ENCODE data around the gene MAPRE3. TPM values are rescaled to one million over a fixed set of nuclear protein-coding genes. Genes with fewer than 3 reads are reported as not detected.

Gene MAPRE3
- total RNA-seq, 1 experiment from 2014 or later: 9.7 TPM

DNA sequence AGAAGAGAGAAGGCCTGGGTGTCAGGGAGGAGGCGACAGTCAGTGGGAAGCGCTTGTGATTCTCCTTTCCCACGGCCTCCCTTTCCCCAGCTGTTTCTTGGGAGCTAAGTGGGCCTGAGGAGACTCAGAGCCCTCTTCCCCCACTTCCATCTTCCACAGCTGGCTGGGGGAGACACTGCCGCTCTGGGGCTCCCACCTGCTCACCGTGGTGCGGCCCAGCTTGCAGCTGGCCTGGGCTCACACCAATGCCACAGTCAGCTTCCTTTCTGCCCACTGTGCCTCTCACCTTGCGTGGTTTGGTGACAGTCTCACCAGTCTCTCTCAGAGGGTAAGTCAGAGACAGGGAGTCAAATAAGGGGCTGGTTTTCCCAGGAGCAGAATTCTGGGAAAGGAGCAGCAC, 69.4 kb downstream of the MAPRE3 start:
- DNase-seq (ENCODE audit: low spot score): no peak

DNA sequence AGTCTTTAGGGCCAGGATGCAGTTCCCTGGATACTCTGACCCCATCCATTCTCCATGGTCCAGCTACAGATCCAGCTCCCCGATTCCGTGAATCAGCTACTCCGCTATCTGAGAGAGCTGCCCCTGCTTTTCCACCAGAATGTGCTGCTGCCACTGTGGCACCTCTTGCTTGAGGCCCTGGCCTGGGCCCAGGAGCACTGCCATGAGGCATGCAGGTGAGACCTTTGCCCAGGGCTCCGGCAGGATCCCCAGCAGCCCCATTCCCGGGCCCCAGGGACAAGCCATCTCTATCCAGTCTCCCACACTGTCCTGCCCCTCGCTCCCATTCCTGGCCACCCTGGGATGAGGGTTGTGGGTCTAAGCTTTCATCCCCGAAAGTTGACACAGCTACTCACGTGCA, 69.8 kb downstream of the MAPRE3 start:
- no peak for DNase-seq (ENCODE audit: low spot score)

DNA sequence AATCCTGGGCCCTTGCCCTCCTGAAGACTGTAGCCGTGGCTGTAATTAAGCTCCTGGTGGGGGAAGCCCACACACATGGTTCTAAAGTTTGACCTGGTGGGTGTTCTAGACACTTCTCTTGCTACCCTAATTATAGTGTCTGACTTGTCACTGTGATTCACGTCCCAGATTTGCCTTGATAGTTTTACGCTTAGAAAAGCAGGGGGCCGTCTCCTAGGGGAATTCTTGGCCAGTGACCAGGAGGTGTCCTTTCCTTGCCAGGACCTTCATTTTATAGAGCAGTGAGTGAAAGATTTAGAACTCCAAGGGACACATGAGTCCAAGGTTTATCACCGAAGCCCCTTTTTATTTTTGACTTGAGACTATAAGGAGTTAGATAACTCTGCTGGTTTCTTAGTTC, 71.3 kb downstream of the MAPRE3 start:
- DNase-seq (ENCODE audit: low spot score): no peak

DNA sequence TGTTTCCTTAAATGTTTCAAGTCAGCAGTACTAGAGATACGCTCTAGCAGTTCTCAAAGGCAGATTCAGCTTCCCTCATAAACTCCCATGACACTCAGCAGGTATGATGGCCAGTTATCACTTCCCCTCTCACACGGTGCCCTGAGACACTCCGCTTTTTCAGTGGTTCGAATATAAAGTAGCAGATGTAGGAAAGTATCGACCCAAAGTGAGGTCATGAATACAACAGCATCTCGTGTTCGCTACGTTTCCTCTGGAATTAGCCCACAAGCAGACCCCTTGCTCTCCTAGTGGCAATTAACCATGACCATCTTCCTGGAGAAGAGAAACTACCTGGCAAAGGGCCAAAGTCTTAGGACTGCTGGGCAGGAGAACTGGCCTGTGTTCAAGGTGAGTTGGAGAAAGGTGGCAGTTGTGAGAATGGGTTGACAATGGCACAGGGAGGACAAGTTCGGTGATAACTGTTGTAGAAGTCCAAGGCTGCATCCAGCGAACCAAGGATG, 71.8 kb downstream of the MAPRE3 start:
- DNase-seq (ENCODE audit: low spot score): no peak

DNA sequence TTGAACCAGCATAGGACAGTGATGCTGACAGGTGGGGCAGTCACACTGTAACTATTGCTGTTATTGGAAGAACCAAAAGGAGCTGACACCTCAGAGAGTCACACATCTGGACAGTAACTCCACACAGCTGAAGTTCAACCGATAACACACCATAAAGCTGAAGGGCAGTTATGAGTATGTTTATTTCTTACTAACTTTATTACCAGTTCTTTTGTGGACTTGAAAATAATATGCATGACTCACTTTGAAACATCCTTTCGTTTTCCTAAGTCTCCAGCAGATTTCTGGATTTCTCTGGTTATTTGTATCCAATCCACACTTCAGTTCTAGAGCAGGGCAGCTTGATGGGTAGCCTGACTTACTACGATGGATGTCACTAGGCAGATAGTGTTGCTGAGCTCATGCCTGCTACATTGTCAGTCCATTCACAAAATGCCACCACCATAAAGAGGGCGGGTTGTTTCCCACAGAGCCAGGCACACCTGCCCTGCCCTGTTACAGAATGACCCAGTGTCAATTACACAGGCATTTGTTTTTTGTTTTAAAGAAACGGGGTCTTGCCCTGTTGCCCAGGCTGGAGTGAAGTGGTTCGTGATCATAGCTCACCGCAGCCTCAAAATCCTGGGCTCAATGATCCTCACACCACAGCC, 72.7 kb downstream of the MAPRE3 start:
- peak; percentile 18 for DNase-seq (ENCODE audit: low spot score)

DNA sequence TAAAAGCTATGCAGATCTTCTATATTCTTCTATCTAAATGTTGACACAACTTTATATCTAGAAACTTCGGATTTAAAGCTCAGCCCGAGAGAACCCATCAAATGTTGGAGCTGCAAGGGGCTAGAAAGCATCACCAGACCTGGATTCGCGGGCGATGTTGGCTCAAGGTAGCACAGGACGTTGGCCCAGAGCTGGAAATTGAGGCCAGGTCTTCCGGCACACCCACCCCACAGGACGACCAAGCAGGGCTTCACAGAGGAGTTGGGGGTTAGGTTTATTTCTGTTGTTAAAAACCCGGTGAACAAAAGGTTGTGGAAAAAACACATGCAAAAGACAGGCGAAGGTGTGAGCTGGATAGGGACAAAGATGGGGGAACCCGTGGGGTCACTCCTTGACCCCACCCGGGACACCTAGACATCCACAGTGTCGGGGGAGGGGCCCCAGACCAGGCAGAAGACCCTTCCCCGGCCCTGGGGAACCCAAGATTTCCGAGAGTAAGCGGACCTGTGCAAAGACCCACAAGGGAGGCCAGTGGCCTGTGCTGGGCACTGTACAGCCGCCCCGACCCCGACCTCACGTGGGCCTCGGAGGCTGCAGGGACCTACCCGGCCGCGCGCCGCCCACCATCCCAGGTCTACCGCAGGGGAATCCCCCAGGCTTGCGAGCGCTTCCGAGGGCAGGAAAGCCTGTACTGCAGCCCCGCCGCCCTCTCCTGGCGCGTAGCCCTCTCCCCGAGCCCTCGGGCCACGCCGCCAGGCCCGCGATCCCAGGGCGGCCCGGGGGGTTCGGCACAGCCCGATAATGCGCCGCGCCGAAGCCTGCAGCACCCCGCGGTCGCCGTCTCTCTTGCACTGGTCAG, 79.2 kb downstream of the MAPRE3 start:
- DNase-seq (ENCODE audit: low spot score): no peak

DNA sequence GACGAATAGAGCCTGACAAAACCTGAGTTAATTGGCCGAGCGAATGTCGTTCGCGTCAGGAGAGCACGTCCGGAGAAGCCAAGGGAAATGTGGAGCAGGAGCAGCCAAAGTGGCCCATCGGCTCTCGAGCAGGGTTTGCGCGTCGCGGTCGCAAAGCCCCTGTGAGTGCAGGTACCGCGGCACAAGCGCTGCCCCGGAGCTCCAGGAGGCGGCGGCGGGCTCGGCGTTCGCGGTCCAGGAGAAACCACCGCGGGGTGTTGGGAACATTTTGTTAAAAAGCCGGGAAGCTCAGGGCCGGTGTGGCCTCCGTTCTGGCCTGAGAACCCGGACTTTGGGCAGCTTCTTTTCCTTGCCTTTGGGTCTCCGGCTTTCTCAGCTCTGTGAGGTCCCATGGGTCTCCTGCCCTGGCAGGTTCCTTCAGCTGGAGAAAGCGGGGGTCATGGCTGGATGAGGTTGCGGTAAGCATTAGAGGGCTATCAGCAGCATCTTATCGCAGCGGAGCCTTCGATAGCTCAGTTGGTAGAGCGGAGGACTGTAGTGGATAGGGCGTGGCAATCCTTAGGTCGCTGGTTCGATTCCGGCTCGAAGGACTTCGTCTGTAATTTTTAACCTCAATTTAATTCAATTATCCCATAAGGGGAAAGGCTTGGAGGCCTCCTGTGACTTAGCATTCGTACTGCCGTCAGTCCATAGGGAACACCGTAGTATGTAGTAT, 80.0 kb downstream of the MAPRE3 start:
- DNase-seq (ENCODE audit: low spot score): peak; percentile 98

DNA sequence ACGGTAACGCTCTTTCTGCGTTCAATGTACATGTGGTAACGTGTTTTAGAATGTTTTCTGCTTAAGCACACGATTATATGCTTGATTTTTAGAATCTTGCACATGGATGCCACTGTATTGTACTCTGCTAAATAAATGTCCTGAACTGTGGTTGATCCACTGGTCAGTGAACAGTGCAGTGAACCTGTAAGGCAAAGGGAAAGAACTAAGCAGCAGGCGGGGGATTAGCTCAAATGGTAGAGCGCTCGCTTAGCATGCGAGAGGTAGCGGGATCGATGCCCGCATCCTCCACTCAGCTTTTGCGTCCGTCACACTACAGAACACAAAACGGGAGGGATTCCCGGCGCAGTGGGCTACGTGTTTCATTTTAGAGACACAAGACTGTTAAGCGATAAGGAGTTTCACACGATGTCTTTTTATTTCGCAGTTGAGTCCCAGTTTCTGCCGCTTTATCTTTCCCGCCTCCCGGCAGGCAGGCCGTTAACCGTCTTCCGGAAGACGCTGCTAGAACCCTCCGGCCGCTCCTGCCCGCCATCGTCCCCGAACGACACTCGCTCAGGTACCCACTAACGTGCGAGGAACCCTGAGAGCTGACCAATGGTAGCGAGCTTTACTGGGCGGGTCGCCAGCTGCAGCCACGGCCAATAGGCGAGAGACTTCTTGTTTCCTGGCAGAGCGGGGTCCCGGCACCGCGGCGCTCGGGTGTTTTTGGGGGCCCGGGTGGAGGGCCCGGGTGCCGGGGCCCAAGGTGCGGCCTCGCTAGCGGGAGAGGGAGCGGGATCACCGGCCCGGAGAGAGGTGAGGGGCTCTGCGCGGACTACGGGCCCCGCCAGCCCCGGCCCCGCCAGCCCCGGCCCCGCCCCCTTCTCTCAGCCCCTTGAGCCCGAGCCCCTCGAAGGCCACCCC, 80.8 kb downstream of the MAPRE3 start, which contains the start of gene AGBL5:
Gene AGBL5 (plus strand): TSS at position 673 of the 906 bp plus-strand sequence. CDS start 1,291 bp downstream, outside the sequence.
- peak; percentile 93 for DNase-seq (ENCODE audit: low spot score)

DNA sequence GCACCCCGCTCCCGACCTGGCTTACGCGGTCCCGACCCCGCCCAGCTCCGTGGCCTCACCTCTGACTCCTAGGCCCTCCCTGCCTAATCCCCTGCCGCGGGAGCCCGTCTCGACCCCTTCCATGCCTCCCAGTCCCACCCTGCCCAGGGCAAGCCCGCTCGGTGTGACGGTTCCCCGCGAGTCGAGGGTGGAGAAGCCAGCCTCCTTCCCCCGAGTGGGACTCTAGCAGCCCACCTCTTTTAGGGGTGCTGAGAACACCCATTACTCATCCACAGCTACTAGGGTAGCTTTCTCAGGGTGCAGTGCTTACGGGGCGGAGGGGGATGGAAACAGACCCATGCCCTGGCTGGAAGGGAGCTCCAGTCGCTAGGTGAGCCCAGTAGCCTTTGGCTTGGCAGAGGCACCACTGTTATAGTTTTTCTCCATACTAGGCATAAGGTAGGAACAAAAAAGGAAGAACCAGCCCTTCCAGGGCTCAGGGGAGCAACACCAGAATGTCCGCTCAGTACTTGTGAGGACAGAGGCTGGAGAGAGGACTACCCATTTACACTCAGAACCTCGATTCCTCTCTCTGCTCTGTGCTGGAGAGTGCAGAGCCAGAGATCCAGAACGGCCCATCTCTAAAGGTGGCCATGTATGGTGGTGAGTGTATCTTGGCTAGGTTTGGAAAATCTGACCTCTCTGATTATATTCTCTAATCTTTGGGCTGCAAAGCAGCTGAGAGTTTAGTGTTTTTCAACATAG, 81.6 kb downstream of the MAPRE3 start:
- DNase-seq (ENCODE audit: low spot score): no peak

DNA sequence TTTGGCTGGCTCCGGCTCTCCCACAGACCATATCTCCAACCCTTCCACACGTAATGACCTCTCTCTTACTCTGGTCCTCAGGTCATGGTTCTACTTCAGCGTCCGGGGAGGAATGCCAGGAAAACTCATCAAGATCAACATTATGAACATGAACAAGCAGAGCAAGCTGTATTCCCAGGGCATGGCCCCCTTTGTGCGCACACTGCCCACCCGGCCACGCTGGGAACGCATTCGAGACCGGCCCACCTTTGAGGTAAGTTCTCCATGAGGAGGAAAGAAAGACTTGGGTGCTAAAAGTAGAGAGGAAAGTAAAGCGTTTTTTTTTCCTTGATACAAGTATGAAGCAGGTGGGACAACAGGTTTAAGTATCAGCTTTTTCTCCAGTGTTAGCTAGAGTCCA, 82.9 kb downstream of the MAPRE3 start:
- DNase-seq (ENCODE audit: low spot score): no peak

DNA sequence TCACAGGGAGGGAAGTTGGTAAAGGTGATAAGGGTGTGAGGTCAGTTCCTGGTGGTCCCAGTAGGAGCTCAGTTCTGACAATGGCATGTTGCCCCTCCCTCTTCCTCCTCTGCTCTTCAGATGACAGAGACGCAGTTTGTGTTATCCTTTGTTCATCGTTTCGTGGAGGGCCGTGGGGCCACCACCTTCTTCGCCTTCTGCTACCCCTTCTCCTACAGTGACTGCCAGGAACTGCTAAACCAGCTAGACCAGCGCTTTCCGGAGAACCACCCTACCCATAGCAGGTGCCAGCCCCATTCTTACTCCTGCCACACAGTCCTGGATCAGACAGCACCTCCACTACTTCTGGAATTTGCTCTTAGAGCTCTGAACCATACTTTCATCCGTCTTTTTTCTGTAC, 83.3 kb downstream of the MAPRE3 start:
- DNase-seq (ENCODE audit: low spot score): no peak

DNA sequence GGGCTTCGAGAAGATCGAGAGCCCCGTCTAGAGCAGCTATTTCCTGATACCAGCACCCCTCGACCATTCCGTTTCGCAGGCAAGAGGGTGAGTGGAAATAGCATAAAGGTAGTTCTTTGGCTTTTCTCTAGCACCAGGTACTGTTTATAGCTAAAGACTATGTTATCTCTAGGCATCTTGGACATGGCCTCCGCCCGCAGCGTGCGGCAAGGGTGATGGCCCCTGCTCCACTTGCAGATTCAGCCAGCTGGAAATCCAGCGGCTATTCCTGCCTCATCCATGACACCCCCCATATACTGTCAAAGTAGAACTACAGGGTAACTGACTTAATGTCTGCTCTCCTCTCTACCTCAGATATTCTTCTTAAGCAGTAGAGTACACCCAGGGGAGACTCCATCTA, 84.3 kb downstream of the MAPRE3 start:
- DNase-seq (ENCODE audit: low spot score): no peak

DNA sequence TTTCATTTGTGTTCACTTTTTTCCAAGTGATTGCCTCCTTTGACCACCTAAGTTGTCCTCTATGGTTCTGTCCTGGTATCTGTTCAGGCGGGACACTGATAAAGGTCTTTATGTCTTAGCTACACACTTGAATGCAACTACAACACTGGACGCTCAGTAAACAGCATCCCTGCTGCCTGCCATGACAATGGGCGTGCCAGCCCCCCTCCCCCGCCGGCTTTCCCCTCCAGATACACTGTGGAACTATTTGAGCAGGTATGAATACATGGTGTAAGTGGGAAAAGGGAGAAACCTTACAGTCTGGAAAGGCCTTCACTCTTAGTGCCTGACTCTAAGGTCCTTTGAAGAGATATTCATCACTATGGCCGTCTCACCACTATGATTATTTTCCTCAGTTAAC, 86.7 kb downstream of the MAPRE3 start:
- no peak for DNase-seq (ENCODE audit: low spot score)

DNA sequence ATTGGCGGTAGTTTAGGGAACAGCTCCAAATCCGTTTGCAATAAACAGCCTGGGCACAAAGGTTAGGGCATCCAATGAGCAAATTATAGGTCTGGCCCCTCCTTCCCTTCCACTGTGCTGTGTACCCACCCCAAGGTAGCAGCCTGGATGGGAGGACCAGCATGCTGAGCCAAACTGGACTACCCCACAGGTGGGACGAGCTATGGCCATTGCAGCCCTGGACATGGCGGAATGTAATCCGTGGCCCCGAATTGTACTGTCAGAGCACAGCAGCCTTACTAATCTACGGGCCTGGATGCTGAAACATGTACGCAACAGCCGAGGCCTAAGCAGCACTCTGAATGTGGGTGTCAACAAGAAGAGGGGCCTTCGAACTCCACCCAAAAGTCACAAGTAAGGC, 87.8 kb downstream of the MAPRE3 start:
- DNase-seq (ENCODE audit: low spot score): no peak

DNA sequence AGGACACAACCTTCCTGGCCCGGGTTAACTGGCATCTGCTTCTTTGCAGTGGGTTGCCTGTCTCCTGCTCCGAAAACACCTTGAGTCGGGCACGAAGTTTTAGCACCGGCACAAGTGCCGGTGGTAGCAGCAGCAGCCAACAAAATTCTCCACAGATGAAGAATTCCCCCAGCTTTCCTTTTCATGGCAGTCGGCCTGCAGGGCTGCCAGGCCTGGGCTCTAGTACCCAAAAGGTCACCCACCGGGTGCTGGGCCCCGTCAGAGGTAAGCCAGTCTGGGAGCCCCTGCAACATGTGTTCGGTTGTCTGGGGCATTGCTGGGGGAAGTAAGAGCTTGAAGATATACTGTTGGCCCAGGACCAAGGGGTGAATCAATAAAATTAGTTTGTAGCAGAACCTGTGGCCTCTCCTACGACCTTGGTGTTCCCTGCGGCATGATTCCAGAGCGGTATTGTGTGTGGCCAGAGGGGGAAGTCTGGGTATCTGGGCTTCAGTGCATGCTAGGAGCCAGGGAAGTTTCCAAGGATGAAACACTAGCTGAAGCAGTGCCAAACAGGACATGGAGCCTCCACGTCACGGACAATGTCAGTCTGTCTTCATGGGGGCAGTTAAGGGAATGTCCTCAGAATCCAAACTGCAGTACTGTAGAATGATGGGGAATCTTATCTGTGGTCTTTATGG, 88.8 kb downstream of the MAPRE3 start:
- no peak for DNase-seq (ENCODE audit: low spot score)

DNA sequence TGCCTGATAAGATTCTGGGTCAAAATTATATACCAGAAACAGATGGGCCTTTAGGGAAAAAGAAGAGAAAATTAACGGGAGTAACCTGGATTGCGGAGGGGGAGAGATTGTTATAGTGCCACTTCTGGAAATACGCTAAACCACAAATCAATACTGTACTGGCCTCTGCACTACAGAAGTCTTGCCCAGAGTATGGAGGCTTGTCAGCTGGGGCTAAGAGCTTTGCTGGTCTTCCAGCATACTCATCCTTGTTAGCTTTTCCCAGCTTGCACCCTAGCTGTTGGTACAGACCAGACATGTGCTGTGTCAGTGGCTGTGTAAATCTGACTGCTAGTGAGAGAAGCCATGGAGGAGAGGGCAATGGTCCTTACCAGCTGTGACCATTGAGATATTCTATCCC, 89.9 kb downstream of the MAPRE3 start:
- no peak for DNase-seq (ENCODE audit: low spot score)

DNA sequence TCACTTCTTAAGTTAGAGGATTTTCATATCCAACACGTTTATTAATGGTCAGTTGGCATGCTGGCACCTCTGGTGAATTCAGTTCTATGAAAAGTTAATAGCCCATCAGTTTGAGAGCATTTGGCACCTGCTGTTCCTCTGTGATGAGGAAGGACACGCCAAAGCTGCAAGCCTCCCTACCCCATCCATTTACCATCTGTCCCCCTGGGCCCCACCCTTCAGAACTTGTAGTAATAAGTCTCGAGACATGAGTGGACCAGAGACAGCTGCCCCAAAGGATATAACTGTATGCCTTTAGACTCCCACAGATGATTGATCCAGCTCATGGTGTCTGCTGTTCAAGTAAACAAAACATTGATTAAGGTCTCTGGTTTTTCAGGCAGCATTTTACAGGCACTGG, 94.7 kb downstream of the MAPRE3 start:
- no peak for DNase-seq (ENCODE audit: low spot score)

DNA sequence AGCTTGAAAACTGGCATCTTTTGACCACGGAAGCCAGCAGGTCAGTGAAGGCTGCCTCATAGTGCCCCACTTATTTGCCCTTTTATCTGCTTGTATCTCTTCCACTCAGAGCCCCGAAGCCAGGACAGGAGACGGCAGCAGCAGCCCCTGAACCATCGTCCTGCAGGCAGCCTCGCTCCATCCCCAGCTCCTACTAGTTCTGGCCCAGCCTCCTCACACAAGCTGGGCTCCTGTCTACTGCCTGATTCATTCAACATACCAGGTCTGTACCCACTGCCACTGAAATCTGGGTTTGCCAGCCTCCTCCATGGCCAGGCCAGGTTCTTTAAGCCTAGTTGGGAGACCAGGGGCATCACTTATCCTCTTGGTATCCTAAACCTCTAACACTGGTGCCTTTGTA, 96.9 kb downstream of the MAPRE3 start:
- DNase-seq (ENCODE audit: low spot score): no peak

DNA sequence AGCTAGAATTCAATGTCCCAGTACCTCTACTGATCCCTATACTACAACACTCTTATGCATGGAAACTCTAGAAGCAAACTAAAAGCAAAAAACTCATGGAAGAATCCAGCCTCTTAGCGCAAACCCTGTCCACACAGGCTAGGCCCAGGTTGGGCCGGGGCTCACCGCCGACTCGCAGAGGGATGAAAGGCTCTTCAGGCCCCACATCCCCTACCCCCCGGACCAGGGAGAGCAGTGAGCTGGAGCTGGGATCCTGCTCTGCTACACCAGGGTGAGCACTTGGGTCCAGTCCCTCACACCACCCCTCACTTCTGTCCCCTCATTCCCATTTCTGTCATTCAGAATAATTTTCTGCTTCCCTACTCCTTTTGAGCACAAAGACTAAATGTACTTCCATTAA, 99.0 kb downstream of the MAPRE3 start:
- no peak for DNase-seq (ENCODE audit: low spot score)
